ENCODE data around the gene NOPCHAP1.
"Not testable (repeated sequence)": the region's sequence is repeated elsewhere in the genome, so short reads cannot be mapped to it uniquely, and the experiment has no call there.

The NOPCHAP1 gene

GRCh38 chr12:104986022-104986941, at the start of gene NOPCHAP1:
Gene NOPCHAP1 (plus strand): TSS chr12:104986316. CDS start chr12:104986353, 37 bp downstream.
- peak; percentile 98 to 99 for ATAC-seq

- no peak for ATAC-seq
These were observed 47.7 kb upstream of the NOPCHAP1 start for GRCh38 chr12:104938371-104938770.

GRCh38 chr12:104939089-104939488, 47.0 kb upstream of the NOPCHAP1 start:
- ATAC-seq, result no peak

- ATAC-seq, result no peak
These were observed 44.7 kb upstream of the NOPCHAP1 start for GRCh38 chr12:104941454-104941853.

- no peak for ATAC-seq
These were observed 44.0 kb upstream of the NOPCHAP1 start for GRCh38 chr12:104942075-104942474.

GRCh38 chr12:104943401-104943800, 42.7 kb upstream of the NOPCHAP1 start:
- not testable (repeated sequence) for ATAC-seq

- ATAC-seq, result no peak
These were observed 41.9 kb upstream of the NOPCHAP1 start for GRCh38 chr12:104944252-104944651.

- not testable (repeated sequence) for ATAC-seq
These were observed 37.4 kb upstream of the NOPCHAP1 start for GRCh38 chr12:104948716-104949115.

- no peak for ATAC-seq
These were observed 34.2 kb upstream of the NOPCHAP1 start for GRCh38 chr12:104951759-104952509.

GRCh38 chr12:104952816-104953215, 33.3 kb upstream of the NOPCHAP1 start:
- no peak for ATAC-seq

- ATAC-seq, result no peak
These were observed 32.8 kb upstream of the NOPCHAP1 start for GRCh38 chr12:104953323-104953722.

GRCh38 chr12:104955703-104956102, 30.4 kb upstream of the NOPCHAP1 start:
- ATAC-seq, result no peak

GRCh38 chr12:104956870-104957718, 29.0 kb upstream of the NOPCHAP1 start:
- peak; percentile 2 to 12 for ATAC-seq

- ATAC-seq, result peak; percentile 37
These were observed 28.5 kb upstream of the NOPCHAP1 start for GRCh38 chr12:104957719-104958000.

- ATAC-seq, result peak; percentile 79 to 85
These were observed 27.9 kb upstream of the NOPCHAP1 start, which contains the start of gene SLC41A2 for GRCh38 chr12:104958001-104958804. Gene SLC41A2 (minus strand): TSS chr12:104958290. CDS start chr12:104928527, 29,763 bp downstream.

- no peak for ATAC-seq
These were observed 27.2 kb upstream of the NOPCHAP1 start for GRCh38 chr12:104958805-104959334.

- ATAC-seq, result no peak
These were observed 26.7 kb upstream of the NOPCHAP1 start for GRCh38 chr12:104959335-104959841.

- no peak for ATAC-seq
These were observed 25.7 kb upstream of the NOPCHAP1 start for GRCh38 chr12:104960464-104960863.

- no peak for ATAC-seq
These were observed 22.4 kb upstream of the NOPCHAP1 start for GRCh38 chr12:104963757-104964156.

GRCh38 chr12:104964167-104964855, 21.8 kb upstream of the NOPCHAP1 start:
- ATAC-seq, result no peak

GRCh38 chr12:104964856-104965205, 21.3 kb upstream of the NOPCHAP1 start:
- ATAC-seq, result no peak
